HG02763 (cell line): ENCODE measurements around the gene GOLGA6D.
"Not testable (repeated sequence)": the region's sequence is repeated elsewhere in the genome, so short reads cannot be mapped to it uniquely, and the experiment has no call there.

ENCODE experiments used
- ATAC-seq: cut with Tn5 transposase; IDR thresholded peaks from one replicate; pipeline ENCODE4 v1.9.1; 2021; ENCODE audit warnings: mild to moderate bottlenecking, moderate library complexity; ENCODE audit not compliant: unreplicated experiment

Gene GOLGA6D

DNA sequence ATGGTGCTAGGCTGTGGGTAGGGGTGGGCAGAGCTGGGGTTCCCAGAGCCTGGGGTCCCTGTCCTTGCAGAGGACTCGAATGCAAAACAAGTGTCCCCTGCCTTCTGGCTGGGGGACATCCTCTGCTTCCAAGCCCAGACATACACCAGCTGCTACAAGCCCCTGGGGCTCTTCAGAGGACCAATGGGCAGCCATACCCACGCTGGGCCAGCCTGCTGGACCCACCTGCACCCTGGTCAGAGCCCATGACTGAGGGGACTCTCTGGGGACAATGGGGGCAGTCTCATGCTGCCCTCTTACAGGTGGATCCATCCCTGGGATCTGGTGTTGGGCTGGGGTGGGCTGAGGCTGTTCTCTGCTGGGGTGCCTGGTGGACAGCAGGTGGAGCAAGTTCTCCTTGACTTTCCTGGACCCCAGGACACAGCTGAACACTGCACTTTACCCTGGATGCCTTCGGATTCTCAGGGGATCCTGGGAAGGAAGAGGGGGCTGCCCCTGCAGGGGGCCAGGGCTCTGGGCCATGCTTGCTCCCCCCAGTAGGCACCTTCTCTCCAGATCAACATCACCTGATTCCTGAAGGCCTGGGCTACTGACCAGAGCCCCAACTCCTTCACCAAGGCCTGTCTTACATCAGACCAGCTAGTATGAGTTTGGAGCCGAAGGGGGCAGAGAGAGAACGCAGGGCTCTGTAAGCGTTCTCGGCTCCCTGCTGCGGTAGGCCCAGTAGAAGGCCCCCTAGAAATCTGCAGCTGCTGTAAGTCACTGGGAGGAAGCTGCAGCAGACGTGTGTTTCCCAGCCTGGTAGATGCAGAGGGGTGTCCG, 46.1 kb downstream of the GOLGA6D start:
- ATAC-seq, result no peak

DNA sequence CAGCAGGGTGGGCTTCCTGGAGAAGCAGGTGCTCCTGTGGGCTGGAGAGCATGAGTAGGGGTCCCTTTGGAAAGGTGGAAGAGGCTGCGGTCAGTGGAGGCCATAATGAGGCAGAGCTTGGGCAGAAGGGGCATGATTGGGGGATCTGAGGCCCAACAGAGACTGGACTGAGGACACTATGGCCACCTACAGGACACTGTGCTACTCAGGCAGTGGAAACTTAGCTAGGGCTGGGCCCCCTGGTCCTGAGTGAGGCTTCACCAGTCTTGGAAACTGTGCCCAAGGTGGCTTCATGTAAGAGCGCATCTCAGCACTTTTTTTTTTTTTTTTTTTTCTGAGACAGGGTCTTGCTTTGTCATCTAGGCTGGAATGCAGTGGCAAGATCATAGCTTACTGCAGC, 46.9 kb downstream of the GOLGA6D start:
- ATAC-seq, result no peak

DNA sequence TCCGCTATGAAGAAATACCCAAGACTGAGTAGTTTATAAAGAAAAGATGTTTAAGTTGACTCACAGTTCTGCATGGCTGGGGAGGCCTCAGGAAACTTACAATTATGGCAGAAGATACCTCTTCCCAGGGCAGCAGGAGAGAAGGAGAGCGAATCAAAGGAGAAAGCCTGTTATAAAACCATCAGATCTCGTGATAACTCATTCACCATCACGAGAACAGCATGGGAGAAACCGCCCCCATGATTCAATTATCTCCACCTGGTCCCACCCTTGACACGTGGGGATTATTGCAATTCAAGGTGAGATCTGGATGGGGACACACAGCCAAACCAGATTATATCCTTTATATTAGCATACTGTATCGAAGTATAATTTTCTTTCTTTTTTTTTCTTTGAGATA, 49.5 kb downstream of the GOLGA6D start:
- ATAC-seq, result not testable (repeated sequence)

DNA sequence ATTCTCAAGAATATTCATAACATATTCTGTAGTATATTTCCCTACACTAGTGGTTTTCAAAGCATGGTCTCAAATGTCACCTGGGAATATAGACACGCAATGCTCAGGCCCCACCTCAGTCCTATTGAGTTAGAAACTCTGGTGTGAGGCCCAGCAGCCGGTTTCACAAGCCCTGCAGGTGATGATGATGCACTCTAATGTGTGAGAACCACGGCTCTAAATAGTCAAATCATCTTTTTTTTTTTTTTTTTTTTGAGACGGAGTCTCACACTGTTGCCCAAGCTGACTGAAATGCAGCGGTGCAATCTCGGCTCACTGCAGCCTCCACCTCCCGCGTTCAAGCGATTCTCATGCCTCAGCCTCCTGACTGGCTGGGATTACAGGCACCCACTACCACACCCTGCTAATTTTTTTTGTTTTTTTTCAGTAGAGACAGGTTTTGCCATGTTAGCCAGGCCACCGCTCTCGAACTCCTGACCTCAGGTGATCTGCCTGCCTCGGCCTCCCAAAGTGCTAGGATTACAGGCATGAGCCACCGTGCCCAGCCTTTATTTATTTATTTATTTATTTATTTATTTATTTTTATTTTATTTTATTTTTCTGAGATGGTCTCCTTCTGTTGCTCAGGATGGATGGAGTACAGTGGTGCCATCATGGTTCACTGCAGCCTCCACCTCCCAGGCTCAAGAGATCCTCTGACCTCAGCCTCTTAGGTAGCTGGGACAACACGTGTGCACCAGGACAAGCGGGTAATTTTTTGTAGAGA, 51.2 kb downstream of the GOLGA6D start:
- ATAC-seq, result not testable (repeated sequence)

DNA sequence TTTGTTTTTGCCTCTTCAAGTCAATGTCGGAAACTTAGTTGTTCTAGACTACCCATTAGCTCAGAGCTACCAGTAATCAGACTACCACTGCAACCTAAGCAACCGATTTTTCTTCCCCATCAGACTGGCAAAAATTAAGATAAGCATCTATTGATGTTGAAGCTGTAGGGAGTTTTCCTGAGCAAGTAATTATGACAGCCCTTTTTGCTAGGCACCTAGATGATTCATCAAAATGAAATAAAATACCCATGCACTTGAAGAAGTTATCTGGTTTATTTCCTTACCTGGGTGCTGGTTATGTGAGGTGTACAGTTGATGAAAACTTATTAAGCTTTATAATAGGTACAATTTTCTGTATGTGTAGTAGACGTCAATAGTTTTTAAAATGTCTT, 52.7 kb downstream of the GOLGA6D start:
- no peak for ATAC-seq

DNA sequence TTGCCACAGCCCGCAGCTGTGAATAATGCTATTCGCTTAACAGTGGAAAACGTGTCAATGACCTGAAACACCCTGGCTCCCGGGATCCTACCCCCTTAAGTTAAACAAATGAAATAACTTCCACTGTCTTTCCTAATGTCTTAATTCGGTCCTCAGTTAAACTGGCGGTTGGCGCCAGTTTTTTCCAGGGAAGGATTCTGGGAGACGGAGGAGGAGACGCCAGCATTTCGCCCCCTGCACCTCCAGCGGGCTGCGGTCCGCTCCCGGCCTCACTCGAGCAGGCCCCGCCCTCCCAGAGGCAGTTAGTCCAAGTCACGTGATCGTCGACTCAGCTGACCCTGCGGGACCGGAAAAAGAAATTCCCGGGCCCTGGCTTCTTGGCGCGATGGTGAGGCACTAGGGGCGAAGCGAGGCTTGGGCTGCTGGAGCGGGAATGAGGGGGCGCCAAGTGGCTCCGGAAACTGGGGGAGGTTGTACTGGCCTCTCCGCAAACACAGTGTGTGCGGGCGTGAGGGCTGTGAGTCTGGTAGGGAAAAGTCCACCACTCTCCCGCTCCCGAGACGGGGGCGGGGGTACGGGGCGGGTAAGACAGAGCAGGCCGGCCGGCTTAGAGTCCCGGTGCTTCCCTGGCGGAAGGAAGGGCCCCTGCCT, 53.2 kb downstream of the GOLGA6D start, which contains the start of gene COMMD4:
COMMD4 (plus strand) TSS at position 359 of the 651 bp plus-strand sequence; CDS start at position 386, 27 bp downstream.
- ATAC-seq, result no peak

- ATAC-seq, result no peak
Observed at GRCh38 chr15:75338661-75339240, 56.1 kb downstream of the GOLGA6D start.

GRCh38 chr15:75339531-75340240, 57.1 kb downstream of the GOLGA6D start:
- ATAC-seq, result no peak

GRCh38 chr15:75342221-75342620, 59.6 kb downstream of the GOLGA6D start:
- no peak for ATAC-seq

DNA sequence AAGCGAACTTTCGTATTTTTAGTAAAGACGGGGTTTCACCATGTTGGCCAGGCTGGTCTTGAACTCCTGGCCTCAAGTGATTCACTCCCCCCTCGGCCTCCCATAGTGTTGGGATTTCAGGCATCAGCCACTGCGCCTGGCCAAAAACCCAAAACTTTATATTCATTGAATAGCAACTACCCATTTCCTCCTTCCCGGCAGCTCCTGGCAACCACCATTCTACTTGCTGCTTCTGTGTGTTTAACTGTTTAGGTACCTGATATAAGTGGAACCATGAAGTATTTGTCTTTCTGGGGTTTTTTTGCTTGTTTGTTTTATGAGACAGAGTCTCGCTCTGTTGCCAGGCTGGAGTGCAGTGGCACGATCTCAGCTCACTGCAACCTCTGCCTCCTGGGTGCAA, 61.3 kb downstream of the GOLGA6D start:
- ATAC-seq, result not testable (repeated sequence)
